Heart left ventricle (tissue), 16 donors: ENCODE data around the gene DYNC2H1. TPM values are rescaled to one million over a fixed set of nuclear protein-coding genes. Genes with fewer than 3 reads are reported as not detected.

ENCODE experiments used
- ATAC-seq, 4 donors: fragments of 200-7000 bp; cut with Tn5 transposase; one replicate each; pipeline ENCODE4 v1.9.1; 2020 to 2022; ENCODE audit warnings: moderate library complexity in 4 of 4, mild to moderate bottlenecking in 3 of 4, moderate number of reproducible peaks in 1 of 4
- DNase-seq, 5 donors: peaks; one replicate each; pipeline ENCODE4 v3.0.0-alpha.2; 2020
- H3K27ac ChIP-seq, 12 donors: fragments of 200-600 bp; sonication (generic) in 4 of 12; one replicate each; pipeline versions ENCODE4 v1.5.0 to v1.8.0; 2016 to 2022; ENCODE audit warnings: mild to moderate bottlenecking in 2 of 12
- H3K27me3 ChIP-seq, 9 donors: fragments of 200-600 bp; sonication (generic) in 2 of 9; one replicate each; pipeline versions ENCODE4 v1.5.1 to v1.8.0; 2016 to 2022; ENCODE audit warnings: mild to moderate bottlenecking in 3 of 9
- H3K36me3 ChIP-seq, 9 donors: fragments of 200-600 bp; sonication (generic) in 2 of 9; one replicate each; pipeline versions ENCODE4 v1.5.0 to v1.8.0; 2018 to 2022; ENCODE audit warnings: mild to moderate bottlenecking in 2 of 9
- H3K4me1 ChIP-seq, 12 donors: fragments of 200-600 bp; sonication (generic) in 4 of 12; one replicate each; pipeline versions ENCODE4 v1.5.0 to v1.8.0; 2016 to 2022; ENCODE audit warnings: mild to moderate bottlenecking in 3 of 12
- H3K4me3 ChIP-seq, 12 donors: fragments of 200-600 bp; sonication (generic) in 4 of 12; one replicate each; pipeline versions ENCODE4 v1.5.0 to v1.8.0; 2017 to 2022; ENCODE audit warnings: mild to moderate bottlenecking in 9 of 12, moderate library complexity in 4 of 12
- H3K9me3 ChIP-seq, 12 donors: fragments of 200-600 bp; sonication (generic) in 4 of 12; one replicate each; pipeline versions ENCODE4 v1.5.0 to v1.8.0; 2016 to 2022; ENCODE audit warnings: mild to moderate bottlenecking in 1 of 12
- CTCF ChIP-seq, 12 donors: fragments of 200-600 bp; sonication (generic) in 4 of 12; IDR thresholded peaks; one replicate each; pipeline versions ENCODE4 v1.5.0 to v1.8.0; 2018 to 2022; ENCODE audit warnings: antibody characterized with exemption in 12 of 12, mild to moderate bottlenecking in 5 of 12
- POLR2A ChIP-seq, 2 donors: fragments of 450-650 bp; IDR thresholded peaks; one replicate each; pipeline ENCODE4 v1.6.1; 2017; ENCODE audit warnings: antibody characterized with exemption in 2 of 2, mild to moderate bottlenecking in 2 of 2, moderate library complexity in 2 of 2
- WGBS, 4 donors: extraction: QIAGEN DNeasy Blood & Tissue Kit in 2 of 4; methylation state at CpG; one replicate each; pipeline versions ENCODE4 v1.1.5 to v1.1.7; 2013 to 2018; 5-methylcytosine and 5-hydroxymethylcytosine counted together
- intact Hi-C, 10 donors: fragments of 100-400 bp; cut with DNase I; formaldehyde crosslinking; loops; one replicate each; pipeline versions ENCODE4 v1.11.1 to v1.14.2; 2022
- polyA plus RNA-seq, 2 donors: library from polyadenylated mRNA; stranded (reverse); fragments of 200-250 nt; gene quantifications; one replicate each; pipeline ENCODE4 v1.2.3, GENCODE V29; 2013
- total RNA-seq, 9 donors: library from RNA; depleted of rRNA in 2 of 9; stranded (reverse); fragments of >200 nt in 2 of 9; fragmentation: NEBNext Ultra II Directional in 3 of 9; extraction: Animal tissue kit (Norgen Biotek cat#: 25700) in 3 of 9; gene quantifications; one replicate each; pipeline versions ENCODE4 v1.1.0 to v1.2.4, GENCODE V29; 2016 to 2023
- donor health status: ischemic (EF 13 %, LVEDD 7.1; RV severe dilation, severe dysfunction).
- donor health status: healthy with polysubstance abuse.
- donor health status: DM: no; HTN: yes; CAD: no.
- donor health status: DM: no; HTN: no; CAD: no.
- donor health status: ischemic (EF 25% LVEDD 6.9; RV normal size, moderate dysfunction).
- donor health status: ischemic (EF 25% LVEDD 5.7; RV mildly dilated, moderate dysfunction).
- donor health status: healthy.
- donor health status: DM: yes; HTN: yes; CAD: no.
- donor health status: ischemic (EF 35%, LVEDD 5.7; RV mildly dilated, moderate dysfunction).
- donor health status: nonischemic (EF 11% LVEDD 7.7; RV severe dilation, severe dysfunction).
- donor health status: DM: yes; HTN: yes; CAD: no.
- donor health status: PGD.
- donor health status: ischemic (EF 29% LVEDD 5.4; RV normal size, mild dysfunction).
- donor health status: nonischemic (EF 23%, LVEDD 6.1; RV moderate dilation, normal function).

The DYNC2H1 gene
- total and polyA plus RNA-seq, 11 donors, result 2.3 to 7.2 (median 3.7) TPM

- H3K9me3 ChIP-seq, result no peaks in the 10 kb centered on the region
- TF ChIP-seq POLR2A (IDR thresholded peaks at IDR 0.05) (no peak), CTCF (IDR thresholded peaks at IDR 0.05) (no peak)
- H3K4me1 ChIP-seq, result no peaks in the 10 kb centered on the region
- DNase-seq, result no peak
- intact Hi-C loops, result no loop called here
- no peak overlapping the region for H3K27ac ChIP-seq
- peaks cover 0 to 93% (median 18%) of the 10 kb centered on the region in 9 donors for H3K36me3 ChIP-seq
- no peak for ATAC-seq
- no peaks in the 10 kb centered on the region for H3K27me3 ChIP-seq
- H3K4me3 ChIP-seq, result no peak overlapping the region
- WGBS, 4 donors, result 90 to 96% (median 94%) methylated on average over 2 of the region's 2 CpGs
Observed at GRCh38 chr11:103164093-103164796, 55.0 kb downstream of the DYNC2H1 start.

GRCh38 chr11:103167166-103167565 is 57.9 kb downstream of the DYNC2H1 start:
- Histone ChIP-seq H3K4me3 (no peak overlapping the region), H3K27me3 (no peaks in the 10 kb centered on the region), H3K9me3 (no peaks in the 10 kb centered on the region), H3K36me3 (peaks cover 0 to 90% (median 15%) of the 10 kb centered on the region in 9 donors), H3K4me1 (no peaks in the 10 kb centered on the region), H3K27ac (no peak overlapping the region)
- intact Hi-C loops, result no loop called here
- ATAC-seq (no peak), DNase-seq (no peak)
- 91 to 99% (median 98%) methylated on average over 4 of the region's 4 CpGs for WGBS, 4 donors
- TF ChIP-seq CTCF (IDR thresholded peaks at IDR 0.05), result no peak

DNA sequence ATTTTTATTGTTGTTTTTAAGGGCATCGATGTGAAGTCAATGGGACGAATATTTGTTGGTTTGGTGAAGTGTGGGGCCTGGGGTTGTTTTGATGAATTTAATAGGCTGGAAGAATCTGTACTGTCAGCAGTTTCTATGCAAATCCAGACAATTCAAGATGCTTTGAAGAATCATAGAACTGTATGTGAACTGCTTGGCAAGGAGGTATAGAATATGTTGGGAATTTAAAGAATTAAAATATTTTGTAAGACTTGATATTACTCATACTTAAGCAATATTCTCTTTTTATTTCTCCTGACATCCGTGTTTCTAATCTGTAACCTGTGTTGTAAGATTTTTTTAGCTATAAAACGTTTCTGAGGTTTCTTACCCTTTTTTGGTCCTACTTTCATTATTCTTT is 61.6 kb downstream of the DYNC2H1 start:
- ATAC-seq, result no peak
- H3K27me3 ChIP-seq, result no peaks in the 10 kb centered on the region
- 88 to 94% (median 89%) methylated on average over 4 of the region's 4 CpGs for WGBS, 4 donors
- TF ChIP-seq POLR2A (IDR thresholded peaks at IDR 0.05) (no peak), CTCF (IDR thresholded peaks at IDR 0.05) (no peak)
- peaks cover 0 to 86% (median 10%) of the 10 kb centered on the region in 9 donors for H3K36me3 ChIP-seq
- H3K9me3 ChIP-seq, result no peaks in the 10 kb centered on the region
- no peak for DNase-seq
- intact Hi-C loops, result no loop called here
- H3K27ac ChIP-seq, result no peak overlapping the region
- no peaks in the 10 kb centered on the region for H3K4me1 ChIP-seq
- H3K4me3 ChIP-seq, result no peak overlapping the region

DNA sequence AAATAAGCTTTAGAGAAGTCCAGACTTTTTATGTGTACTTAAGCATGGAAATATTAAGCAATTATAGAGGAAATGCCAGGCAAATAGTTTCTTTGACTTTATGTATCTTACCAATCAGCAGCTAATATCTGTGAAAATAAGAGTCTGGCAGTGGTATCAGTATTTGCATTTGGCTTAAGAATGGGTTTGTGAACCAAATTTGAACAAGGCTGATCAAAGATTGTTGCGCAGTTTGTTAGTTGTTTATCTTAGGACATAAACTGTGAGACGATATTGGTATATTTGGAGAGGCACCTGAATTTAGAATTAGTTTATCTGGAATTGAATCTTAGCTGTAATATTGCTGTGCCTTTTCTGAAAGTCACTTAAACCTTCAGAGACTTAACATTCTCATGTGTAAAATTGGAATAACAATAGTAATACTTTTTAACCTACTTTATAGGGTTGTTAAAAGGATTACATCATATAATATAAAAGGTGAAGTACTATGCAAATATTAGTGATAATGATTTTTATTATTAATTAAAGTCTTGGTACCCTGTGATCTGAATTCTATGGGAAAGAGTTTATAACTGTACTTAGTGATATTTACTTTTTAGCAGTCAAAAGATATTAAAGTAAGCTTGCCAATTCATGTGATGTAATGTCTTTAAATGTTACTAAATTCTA is 66.4 kb downstream of the DYNC2H1 start:
- TF ChIP-seq POLR2A (IDR thresholded peaks at IDR 0.05) (no peak), CTCF (IDR thresholded peaks at IDR 0.05) (no peak)
- intact Hi-C loops, result no loop called here
- Histone ChIP-seq H3K36me3 (peaks cover 0 to 85% (median 7%) of the 10 kb centered on the region in 9 donors), H3K4me3 (no peak overlapping the region), H3K4me1 (no peaks in the 10 kb centered on the region), H3K9me3 (no peaks in the 10 kb centered on the region), H3K27me3 (no peaks in the 10 kb centered on the region), H3K27ac (no peak overlapping the region)
- WGBS, 4 donors, result 94 to 97% (median 97%) methylated on average over 2 of the region's 2 CpGs
- ATAC-seq, result no peak
- DNase-seq, result no peak
